HL-60 (cell line): ENCODE results near the gene ENOX2.

ENCODE experiments used
- CTCF ChIP-seq: IDR thresholded peaks from one replicate; pipeline ENCODE4 v1.5.1; 2011; ENCODE audit warnings: low read length, control low read depth, inconsistent platforms; ENCODE audit not compliant: insufficient read depth
- POLR2AphosphoS5 ChIP-seq: IDR thresholded peaks from 2 replicates; pipeline ENCODE4 v1.6.1; 2012; ENCODE audit warnings: low read depth

- no peak for TF ChIP-seq CTCF
- TF ChIP-seq POLR2AphosphoS5 = no peak
Observed at GRCh38 chrX:130789793-130790192, 113.2 kb downstream of the ENOX2 start.
